PC-3 (cell line): Measurements from ENCODE around the gene AGO4.

ENCODE experiments used
- CTCF ChIP-seq: fragments of 300-600 bp; sonication (generic); conservative IDR thresholded peaks from 2 replicates; pipeline ENCODE4 v1.5.1; 2017; ENCODE audit warnings: antibody characterized with exemption, low read depth, mild to moderate bottlenecking, low read length
- EZH2 ChIP-seq: fragments of 300-600 bp; sonication (generic); IDR thresholded peaks from one replicate; pipeline ENCODE4 v1.6.1; 2017; ENCODE audit warnings: antibody characterized with exemption, mild to moderate bottlenecking, low read length; ENCODE audit not compliant: unreplicated experiment
- EZH2phosphoT487 ChIP-seq: fragments of 300-600 bp; sonication (generic); IDR thresholded peaks from 2 replicates; pipeline ENCODE4 v1.6.1; 2018; ENCODE audit warnings: mild to moderate bottlenecking, antibody characterized with exemption, low read length, borderline replicate concordance

GRCh38 chr1:35762141-35762540 lies 45.7 kb upstream of the AGO4 start:
- TF ChIP-seq CTCF, result no peak
- TF ChIP-seq EZH2, result no peak
- no peak for TF ChIP-seq EZH2phosphoT487
